ENCODE results near the gene VPS13A.

DNA sequence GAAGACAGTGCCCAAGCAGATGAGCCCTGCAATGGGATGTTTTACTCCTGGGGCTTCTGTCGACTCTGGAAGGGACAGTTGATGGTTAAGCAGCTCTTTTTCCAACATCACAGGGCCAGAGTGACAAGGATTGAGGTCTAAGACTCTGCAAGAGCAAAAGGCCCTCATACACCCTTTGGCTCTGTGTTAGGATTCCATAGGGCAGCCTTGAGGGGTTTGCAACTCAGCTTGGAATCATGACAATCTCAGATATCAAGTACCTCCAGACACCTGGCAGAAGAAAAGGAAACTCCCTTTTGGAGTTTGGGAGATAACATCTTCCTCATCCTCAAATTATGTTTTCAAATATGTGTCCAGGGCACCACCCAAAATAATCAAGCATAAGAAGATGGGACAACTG lies 265.1 kb downstream of the VPS13A start:
- TF ChIP-seq, protein P1, sequence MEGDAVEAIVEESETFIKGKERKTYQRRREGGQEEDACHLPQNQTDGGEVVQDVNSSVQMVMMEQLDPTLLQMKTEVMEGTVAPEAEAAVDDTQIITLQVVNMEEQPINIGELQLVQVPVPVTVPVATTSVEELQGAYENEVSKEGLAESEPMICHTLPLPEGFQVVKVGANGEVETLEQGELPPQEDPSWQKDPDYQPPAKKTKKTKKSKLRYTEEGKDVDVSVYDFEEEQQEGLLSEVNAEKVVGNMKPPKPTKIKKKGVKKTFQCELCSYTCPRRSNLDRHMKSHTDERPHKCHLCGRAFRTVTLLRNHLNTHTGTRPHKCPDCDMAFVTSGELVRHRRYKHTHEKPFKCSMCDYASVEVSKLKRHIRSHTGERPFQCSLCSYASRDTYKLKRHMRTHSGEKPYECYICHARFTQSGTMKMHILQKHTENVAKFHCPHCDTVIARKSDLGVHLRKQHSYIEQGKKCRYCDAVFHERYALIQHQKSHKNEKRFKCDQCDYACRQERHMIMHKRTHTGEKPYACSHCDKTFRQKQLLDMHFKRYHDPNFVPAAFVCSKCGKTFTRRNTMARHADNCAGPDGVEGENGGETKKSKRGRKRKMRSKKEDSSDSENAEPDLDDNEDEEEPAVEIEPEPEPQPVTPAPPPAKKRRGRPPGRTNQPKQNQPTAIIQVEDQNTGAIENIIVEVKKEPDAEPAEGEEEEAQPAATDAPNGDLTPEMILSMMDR (IDR thresholded peaks at IDR 0.05): no peak
- TF ChIP-seq POLR2AphosphoS5 (IDR thresholded peaks at IDR 0.05) (no peak), POLR2A (IDR thresholded peaks at IDR 0.05) (no peak)
